Mononuclear cell (primary cell): ENCODE results near the gene FGFRL1. TPM values are rescaled to one million over a fixed set of nuclear protein-coding genes. Genes with fewer than 3 reads are reported as not detected.

Experiments used
- H3K27me3 ChIP-seq: 2 replicates; pipeline ENCODE4 v1.6.0; 2011; ENCODE audit warnings: low read length, control low read depth; ENCODE audit not compliant: insufficient read depth
- H3K4me1 ChIP-seq: 2 replicates; pipeline ENCODE4 v1.5.1; 2011; ENCODE audit warnings: mild to moderate bottlenecking, low read length, control low read depth; ENCODE audit not compliant: insufficient read depth
- H3K4me3 ChIP-seq: 2 replicates; pipeline ENCODE4 v1.5.1; 2011; ENCODE audit warnings: mild to moderate bottlenecking, low read length, moderate library complexity
- H3K9me3 ChIP-seq: 2 replicates; pipeline ENCODE4 v1.5.1; 2011; ENCODE audit warnings: low read depth, mild to moderate bottlenecking, control low read depth, low read length
- total RNA-seq: library from RNA; depleted of rRNA; stranded (reverse); fragments of >200 nt; gene quantifications from one replicate; pipeline ENCODE4 v1.2.3, GENCODE V29; 2012

FGFRL1 gene
- total RNA-seq, 1 donor: 5.8 TPM

GRCh38 chr4:986428-986878, 25.0 kb upstream of the FGFRL1 start:
- H3K4me1 ChIP-seq: peaks cover 33% of the 10 kb centered on the region
- H3K4me3 ChIP-seq: peak overlapping the region; percentile 51
- H3K27me3 ChIP-seq: no peaks in the 10 kb centered on the region
- H3K9me3 ChIP-seq: no peaks in the 10 kb centered on the region

GRCh38 chr4:986879-987623, 24.4 kb upstream of the FGFRL1 start, which contains the start of gene IDUA:
Gene IDUA, plus strand, starts transcription at chr4:987044. Its CDS starts 41 bp downstream, at chr4:987085.
- peaks cover 33% of the 10 kb centered on the region for H3K4me1 ChIP-seq
- H3K27me3 ChIP-seq: no peaks in the 10 kb centered on the region
- H3K4me3 ChIP-seq: peak within 1 kb of the TSS; percentile 51
- H3K9me3 ChIP-seq: no peaks in the 10 kb centered on the region

- H3K4me3 ChIP-seq: peak overlapping the region; percentile 51
- peaks cover 33% of the 10 kb centered on the region for H3K4me1 ChIP-seq
- H3K9me3 ChIP-seq: no peaks in the 10 kb centered on the region
- no peaks in the 10 kb centered on the region for H3K27me3 ChIP-seq
Measured at GRCh38 chr4:987624-988513, 23.6 kb upstream of the FGFRL1 start.

GRCh38 chr4:988726-989721, 22.4 kb upstream of the FGFRL1 start:
- Histone ChIP-seq H3K4me3 (no peak overlapping the region), H3K9me3 (no peaks in the 10 kb centered on the region), H3K4me1 (peaks cover 33% of the 10 kb centered on the region), H3K27me3 (no peaks in the 10 kb centered on the region)

- H3K9me3 ChIP-seq: no peaks in the 10 kb centered on the region
- H3K4me1 ChIP-seq: peaks cover 27% of the 10 kb centered on the region
- H3K27me3 ChIP-seq: no peaks in the 10 kb centered on the region
- no peak overlapping the region for H3K4me3 ChIP-seq
Measured at GRCh38 chr4:989722-990471, 21.5 kb upstream of the FGFRL1 start.

- peaks cover 19% of the 10 kb centered on the region for H3K4me1 ChIP-seq
- H3K9me3 ChIP-seq: no peaks in the 10 kb centered on the region
- H3K27me3 ChIP-seq: no peaks in the 10 kb centered on the region
- no peak overlapping the region for H3K4me3 ChIP-seq
Measured at GRCh38 chr4:990746-991367, 20.6 kb upstream of the FGFRL1 start.

GRCh38 chr4:991451-992296, 19.8 kb upstream of the FGFRL1 start:
- Histone ChIP-seq H3K9me3 (no peaks in the 10 kb centered on the region), H3K27me3 (peaks cover 3% of the 10 kb centered on the region), H3K4me3 (no peak overlapping the region), H3K4me1 (peaks cover 11% of the 10 kb centered on the region)

- Histone ChIP-seq H3K9me3 (no peaks in the 10 kb centered on the region), H3K27me3 (peaks cover 5% of the 10 kb centered on the region), H3K4me1 (peaks cover 9% of the 10 kb centered on the region), H3K4me3 (no peak overlapping the region)
Measured at GRCh38 chr4:992297-993110, 18.9 kb upstream of the FGFRL1 start.

- H3K4me1 ChIP-seq: peaks cover 6% of the 10 kb centered on the region
- no peaks in the 10 kb centered on the region for H3K9me3 ChIP-seq
- H3K27me3 ChIP-seq: peaks cover 13% of the 10 kb centered on the region
- H3K4me3 ChIP-seq: no peak within 1 kb of the TSS
Measured at GRCh38 chr4:993111-994029, 18.1 kb upstream of the FGFRL1 start, which contains the start of gene SLC26A1. Gene SLC26A1, minus strand, starts transcription at chr4:993404. Its CDS starts 1,701 bp downstream, at chr4:991703.

GRCh38 chr4:995311-996026, 16.0 kb upstream of the FGFRL1 start:
- peaks cover 6% of the 10 kb centered on the region for H3K4me1 ChIP-seq
- H3K9me3 ChIP-seq: no peaks in the 10 kb centered on the region
- no peak overlapping the region for H3K4me3 ChIP-seq
- H3K27me3 ChIP-seq: peaks cover 16% of the 10 kb centered on the region
